Hippocampal formation (tissue), 2 donors: ENCODE measurements around the gene CCNB3.

Source experiments
- DNase-seq, 2 donors: peaks; one replicate each; lab custom pipeline; 2025; lab: John Stamatoyannopoulos, UW

Gene CCNB3

GRCh38 chrX:50343917-50344316, 139.4 kb downstream of the CCNB3 start:
- DNase-seq = no peak

- DNase-seq = no peak
These were observed 168.4 kb downstream of the CCNB3 start for GRCh38 chrX:50372966-50373365.

- no peak for DNase-seq
These were observed 171.1 kb downstream of the CCNB3 start for GRCh38 chrX:50375481-50376267.

GRCh38 chrX:50381729-50382415, 177.3 kb downstream of the CCNB3 start:
- no peak for DNase-seq

GRCh38 chrX:50386520-50386919, 182.0 kb downstream of the CCNB3 start:
- DNase-seq = no peak

- no peak for DNase-seq
These were observed 189.3 kb downstream of the CCNB3 start for GRCh38 chrX:50393902-50394301.
